Measurements from ENCODE around the gene PRCC.

PRCC gene

DNA sequence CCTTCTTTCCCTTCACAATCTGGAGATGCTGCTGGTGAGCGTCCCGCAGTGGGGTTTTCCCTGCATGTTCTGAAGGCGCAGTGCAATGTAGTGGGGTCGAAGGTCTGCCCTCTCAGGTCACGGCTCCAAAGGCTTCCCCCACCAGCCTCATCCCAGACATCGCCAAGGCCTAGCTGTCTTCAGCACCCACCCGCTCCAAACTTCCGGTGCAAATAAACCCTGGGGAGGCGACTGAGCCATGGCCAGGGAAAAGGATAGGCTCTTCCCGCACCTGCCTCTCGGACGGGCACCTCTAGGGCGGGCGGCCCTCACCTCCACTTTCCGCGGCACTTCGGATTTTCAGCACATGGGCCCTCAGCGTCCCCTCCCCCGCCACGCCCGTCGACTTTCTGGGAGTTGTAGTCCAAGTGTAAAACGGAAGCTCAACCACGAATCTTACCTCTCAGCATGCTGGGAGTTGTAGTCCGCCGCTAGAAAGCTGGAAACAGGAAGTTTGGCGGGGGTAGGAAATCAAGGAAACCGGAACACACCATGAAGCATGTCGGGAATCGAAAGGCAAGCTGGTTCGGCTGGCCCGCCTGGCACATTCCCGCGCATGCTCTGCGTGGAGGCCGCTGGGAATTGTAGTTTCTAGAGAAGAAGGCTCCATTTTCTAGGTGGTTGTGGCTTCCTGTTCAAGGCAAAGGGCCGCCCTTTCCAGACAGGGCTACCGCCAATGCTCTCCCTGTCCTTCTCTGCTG lies 26.4 kb upstream of the PRCC start, which contains the start of gene MRPL24:
Gene MRPL24 (minus strand): TSS at position 348 of the 740 bp plus-strand sequence. CDS start 2,384 bp downstream, outside the sequence.
- peak within 1 kb of the TSS; percentile 98 for H3K4me3 Mint-ChIP-seq
- peak within 1 kb of the TSS; percentile 92 for H3K27ac Mint-ChIP-seq
- peaks cover 51% of the 10 kb centered on the region for H3K4me1 Mint-ChIP-seq (ENCODE audit: low read depth)
- no peaks in the 10 kb centered on the region for H3K27me3 Mint-ChIP-seq
- no peaks in the 10 kb centered on the region for H3K9me3 Mint-ChIP-seq
- H3K36me3 Mint-ChIP-seq (ENCODE audit: low read depth): peaks cover 84% of the 10 kb centered on the region
- intact Hi-C loops (cut with micrococcal nuclease): loop anchor here (1.0 kb wide), 3 partner anchors 10 to 26 kb away; partner anchors contain the start of genes HDGF, ISG20L2, METTL25B and PRCC

DNA sequence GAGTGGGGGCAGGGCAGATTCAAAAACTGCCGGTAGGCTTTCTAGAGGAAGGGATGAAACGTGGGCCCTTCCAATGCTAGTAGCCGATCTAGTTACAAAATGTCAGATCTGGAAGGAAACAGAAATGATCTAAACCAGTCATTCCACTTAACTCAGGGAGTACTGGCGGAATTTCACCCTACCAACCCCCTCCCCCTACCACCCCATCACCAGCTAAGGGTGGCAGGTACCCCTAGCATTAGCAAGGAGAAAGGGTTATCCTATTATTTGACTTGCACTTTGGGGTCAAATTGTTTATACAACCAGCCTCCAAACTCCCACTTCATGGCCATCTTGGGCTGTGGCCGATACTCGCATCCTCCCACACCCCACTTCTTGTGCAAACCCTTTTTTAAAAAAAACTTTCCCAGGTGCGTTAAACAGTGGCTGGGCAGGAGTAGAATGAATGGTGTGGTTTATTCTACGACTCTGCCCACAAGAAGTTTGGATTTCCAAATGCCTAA lies 25.8 kb upstream of the PRCC start:
- H3K27ac Mint-ChIP-seq: peak overlapping the region; percentile 92
- H3K4me1 Mint-ChIP-seq (ENCODE audit: low read depth): peaks cover 57% of the 10 kb centered on the region
- intact Hi-C loops (cut with micrococcal nuclease): loop anchor here (1.0 kb wide), 3 partner anchors 10 to 26 kb away; partner anchors contain the start of genes HDGF, ISG20L2, METTL25B and PRCC
- no peaks in the 10 kb centered on the region for H3K9me3 Mint-ChIP-seq
- no peaks in the 10 kb centered on the region for H3K27me3 Mint-ChIP-seq
- peak overlapping the region; percentile 98 for H3K4me3 Mint-ChIP-seq
- H3K36me3 Mint-ChIP-seq (ENCODE audit: low read depth): peaks cover 84% of the 10 kb centered on the region

DNA sequence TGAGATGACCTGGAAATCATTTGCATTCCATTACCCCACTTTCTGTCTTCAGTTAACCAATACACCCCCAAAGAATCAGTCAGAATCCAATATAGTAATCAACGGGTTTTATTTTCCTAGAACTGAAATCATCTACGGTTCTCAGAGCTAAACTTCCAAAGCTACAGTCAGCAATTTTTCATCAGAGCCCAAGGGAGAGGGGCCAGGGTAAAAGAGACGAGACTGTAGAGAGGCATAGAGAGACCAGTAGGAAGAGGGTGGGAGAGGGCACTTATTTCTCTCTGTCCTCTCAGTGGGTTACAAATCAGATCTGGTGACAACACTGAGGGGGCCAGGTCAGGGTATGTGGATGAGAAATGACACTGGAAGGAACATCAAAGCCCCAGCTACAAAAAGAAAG lies 25.3 kb upstream of the PRCC start:
- intact Hi-C loops (cut with micrococcal nuclease): no loop called here
- peaks cover 62% of the 10 kb centered on the region for H3K4me1 Mint-ChIP-seq (ENCODE audit: low read depth)
- peaks cover 81% of the 10 kb centered on the region for H3K36me3 Mint-ChIP-seq (ENCODE audit: low read depth)

DNA sequence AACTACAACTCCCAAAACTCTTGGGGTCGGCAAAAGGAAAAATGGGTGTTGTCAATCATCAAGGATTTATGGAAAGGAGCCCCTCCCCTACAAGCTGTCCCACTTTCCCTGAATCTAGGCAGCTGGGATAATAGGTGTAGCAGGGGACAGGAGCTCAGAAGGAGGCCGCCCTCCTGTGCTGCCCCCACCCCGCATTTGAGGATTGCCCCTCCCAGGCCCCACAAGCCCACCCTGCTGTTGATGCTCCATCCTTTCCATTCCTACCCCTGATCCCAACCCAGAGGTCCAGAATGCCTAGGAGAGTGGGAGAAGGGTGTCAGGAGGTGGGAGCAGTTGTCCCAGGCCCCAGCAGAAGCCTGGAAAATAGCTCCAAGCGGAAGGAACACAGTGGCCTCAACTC lies 24.5 kb upstream of the PRCC start:
- Mint-ChIP-seq H3K27ac (peak overlapping the region; percentile 92), H3K27me3 (no peaks in the 10 kb centered on the region), H3K36me3 (ENCODE audit: low read depth) (peaks cover 79% of the 10 kb centered on the region), H3K4me1 (ENCODE audit: low read depth) (peaks cover 68% of the 10 kb centered on the region), H3K4me3 (no peak overlapping the region), H3K9me3 (no peaks in the 10 kb centered on the region)
- intact Hi-C loops (cut with micrococcal nuclease): no loop called here

More for the DNA sequence above, 25.3 kb upstream of the PRCC start:
- Mint-ChIP-seq H3K27ac (peak overlapping the region; percentile 92), H3K27me3 (no peaks in the 10 kb centered on the region), H3K9me3 (no peaks in the 10 kb centered on the region), H3K4me3 (no peak overlapping the region)

DNA sequence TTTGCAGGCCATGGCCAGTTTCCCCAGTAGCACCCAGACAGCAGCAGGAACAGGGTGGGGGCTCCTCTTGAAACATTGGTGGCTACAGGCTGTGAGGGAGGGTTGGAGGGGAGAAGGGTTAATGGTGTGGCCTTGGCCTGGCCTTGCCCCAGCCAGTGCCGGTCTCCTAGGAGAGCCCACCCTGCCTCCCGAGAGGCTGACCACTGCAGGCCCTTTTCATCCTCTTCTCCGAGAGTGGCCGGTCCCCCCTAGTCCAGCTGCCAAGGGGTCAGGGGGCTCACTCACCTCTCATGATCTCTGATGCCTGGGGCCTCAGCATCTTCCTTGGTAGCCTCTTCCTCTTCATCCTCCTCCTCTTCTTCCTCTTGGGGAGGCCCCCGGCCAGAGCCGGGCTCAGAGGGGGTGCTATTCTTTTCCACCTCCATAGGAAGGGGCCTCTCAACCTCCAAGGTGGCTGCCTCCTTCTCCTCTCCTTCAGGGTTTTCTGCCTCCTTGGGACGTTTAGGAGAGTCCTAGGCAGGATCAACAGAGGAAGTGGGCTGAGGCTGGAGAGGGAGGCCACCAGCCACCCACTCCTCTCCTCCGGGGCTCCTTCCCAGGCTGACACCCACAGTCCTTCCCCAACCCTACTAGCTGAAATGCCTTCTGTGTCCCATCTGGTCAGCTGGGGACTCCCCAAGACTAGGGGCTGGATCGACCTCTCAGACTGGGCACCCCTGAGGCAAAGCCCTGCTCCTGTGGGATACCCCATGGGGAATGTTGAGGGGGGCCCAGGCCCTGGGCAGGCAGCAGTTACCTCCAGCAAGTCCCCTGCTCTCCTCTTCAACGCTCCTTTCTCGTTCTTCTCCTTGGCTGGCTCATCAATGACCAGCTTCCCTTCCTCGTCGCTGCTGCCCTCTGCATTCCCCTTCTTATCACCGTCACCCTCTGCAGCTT lies 23.7 kb upstream of the PRCC start:
- H3K4me1 Mint-ChIP-seq (ENCODE audit: low read depth): peaks cover 76% of the 10 kb centered on the region
- intact Hi-C loops (cut with micrococcal nuclease): no loop called here
- H3K27ac Mint-ChIP-seq: peak overlapping the region; percentile 92
- H3K27me3 Mint-ChIP-seq: no peaks in the 10 kb centered on the region
- H3K36me3 Mint-ChIP-seq (ENCODE audit: low read depth): peaks cover 75% of the 10 kb centered on the region
- peak overlapping the region; percentile 14 for H3K4me3 Mint-ChIP-seq
- no peaks in the 10 kb centered on the region for H3K9me3 Mint-ChIP-seq

DNA sequence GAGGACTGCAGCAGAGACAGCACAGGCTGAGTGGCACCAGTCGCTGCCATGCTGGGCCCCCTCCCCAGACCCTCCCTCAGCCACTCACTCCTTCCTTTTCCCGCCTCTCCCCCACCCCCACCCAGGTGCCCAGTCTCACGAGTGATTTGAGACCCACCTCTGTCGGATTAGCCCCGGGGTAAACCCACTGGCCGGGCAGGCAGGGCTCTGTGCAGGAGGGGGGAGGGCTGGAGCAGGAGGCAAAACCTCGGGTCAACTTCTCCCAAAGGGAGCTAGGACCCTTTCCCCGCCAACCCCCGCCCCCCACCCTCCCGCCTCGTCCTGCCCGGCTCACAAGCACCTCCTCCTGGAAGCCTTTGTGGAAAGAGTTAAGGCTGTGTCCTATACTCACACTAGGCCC lies 23.0 kb upstream of the PRCC start:
- no peaks in the 10 kb centered on the region for H3K9me3 Mint-ChIP-seq
- peak overlapping the region; percentile 92 for H3K27ac Mint-ChIP-seq
- no peak overlapping the region for H3K4me3 Mint-ChIP-seq
- peaks cover 78% of the 10 kb centered on the region for H3K4me1 Mint-ChIP-seq (ENCODE audit: low read depth)
- no peaks in the 10 kb centered on the region for H3K27me3 Mint-ChIP-seq
- intact Hi-C loops (cut with micrococcal nuclease): no loop called here
- peaks cover 79% of the 10 kb centered on the region for H3K36me3 Mint-ChIP-seq (ENCODE audit: low read depth)

DNA sequence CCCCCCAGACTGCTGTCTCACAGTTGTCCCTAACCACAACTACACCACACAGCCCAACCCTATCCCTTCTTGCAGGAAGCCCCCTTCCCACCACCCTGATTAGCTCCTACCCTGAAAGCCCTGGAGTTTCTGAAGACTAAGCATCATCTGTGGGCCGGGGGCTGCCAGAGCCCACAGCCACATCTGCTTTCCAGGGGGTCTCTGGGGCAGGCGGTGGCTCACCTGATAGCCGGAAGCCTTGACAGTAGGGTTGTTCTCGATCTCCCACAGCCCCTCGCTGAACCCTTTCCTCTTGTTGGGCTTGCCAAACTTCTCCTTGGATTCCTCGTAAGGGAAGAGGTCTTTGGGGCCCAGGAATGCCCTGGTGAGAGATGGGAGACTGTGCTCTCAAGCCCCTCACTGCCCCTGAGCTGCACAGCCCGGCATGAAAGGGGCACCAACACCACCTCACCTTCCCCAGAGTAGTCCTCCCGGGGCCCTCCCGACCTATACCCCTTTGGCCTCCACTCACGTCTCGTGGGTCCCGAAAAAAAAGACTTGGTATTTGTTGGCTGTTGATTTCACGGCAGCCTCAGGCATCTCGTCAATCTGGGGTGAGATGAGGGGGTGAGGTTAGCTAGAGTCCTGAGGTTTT lies 22.4 kb upstream of the PRCC start:
- H3K27ac Mint-ChIP-seq: peak overlapping the region; percentile 92
- no peaks in the 10 kb centered on the region for H3K9me3 Mint-ChIP-seq
- intact Hi-C loops (cut with micrococcal nuclease): no loop called here
- H3K4me1 Mint-ChIP-seq (ENCODE audit: low read depth): peaks cover 83% of the 10 kb centered on the region
- no peaks in the 10 kb centered on the region for H3K27me3 Mint-ChIP-seq
- peaks cover 85% of the 10 kb centered on the region for H3K36me3 Mint-ChIP-seq (ENCODE audit: low read depth)
- no peak overlapping the region for H3K4me3 Mint-ChIP-seq

DNA sequence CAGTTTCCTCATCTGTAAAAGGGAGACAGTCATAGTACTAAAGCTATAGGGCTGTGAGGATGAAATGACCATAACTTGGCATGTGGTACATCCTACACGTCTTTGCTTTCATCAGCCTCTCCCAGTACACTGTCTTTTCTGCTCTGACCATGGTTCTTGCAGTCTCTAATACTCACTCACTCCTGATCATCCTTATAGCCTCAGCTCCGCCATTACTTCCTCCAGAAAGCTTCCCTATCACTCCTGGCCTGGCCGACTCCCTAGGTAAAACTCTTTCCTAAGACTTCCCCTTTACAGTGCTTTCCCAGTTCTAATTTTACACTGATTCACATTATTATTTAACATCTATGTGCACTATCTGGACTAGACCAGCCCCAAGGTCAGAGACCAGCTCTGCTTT lies 21.5 kb upstream of the PRCC start:
- Mint-ChIP-seq H3K27ac (peak overlapping the region; percentile 92), H3K27me3 (no peaks in the 10 kb centered on the region), H3K9me3 (no peaks in the 10 kb centered on the region), H3K4me1 (ENCODE audit: low read depth) (peaks cover 89% of the 10 kb centered on the region), H3K36me3 (ENCODE audit: low read depth) (peaks cover 88% of the 10 kb centered on the region), H3K4me3 (peak overlapping the region; percentile 21)
- intact Hi-C loops (cut with micrococcal nuclease): no loop called here

DNA sequence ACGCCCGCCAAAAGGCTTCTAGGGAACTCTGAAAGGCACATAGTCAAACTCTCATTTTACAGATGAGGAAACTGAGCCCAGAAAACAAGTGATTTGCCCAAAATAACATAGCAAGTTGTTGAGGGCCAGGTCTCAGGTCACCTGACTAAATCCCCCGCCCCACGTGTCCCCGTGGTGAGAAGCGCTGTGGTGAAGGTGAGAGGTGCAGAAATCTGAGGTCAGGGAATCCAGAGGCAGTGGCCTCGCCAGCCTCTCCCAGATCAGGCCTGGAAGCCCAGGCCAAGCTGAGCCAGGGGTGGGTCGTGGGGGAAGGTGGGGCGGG lies 21.0 kb upstream of the PRCC start:
- Mint-ChIP-seq H3K36me3 (ENCODE audit: low read depth) (peaks cover 87% of the 10 kb centered on the region), H3K4me1 (ENCODE audit: low read depth) (peaks cover 86% of the 10 kb centered on the region)

DNA sequence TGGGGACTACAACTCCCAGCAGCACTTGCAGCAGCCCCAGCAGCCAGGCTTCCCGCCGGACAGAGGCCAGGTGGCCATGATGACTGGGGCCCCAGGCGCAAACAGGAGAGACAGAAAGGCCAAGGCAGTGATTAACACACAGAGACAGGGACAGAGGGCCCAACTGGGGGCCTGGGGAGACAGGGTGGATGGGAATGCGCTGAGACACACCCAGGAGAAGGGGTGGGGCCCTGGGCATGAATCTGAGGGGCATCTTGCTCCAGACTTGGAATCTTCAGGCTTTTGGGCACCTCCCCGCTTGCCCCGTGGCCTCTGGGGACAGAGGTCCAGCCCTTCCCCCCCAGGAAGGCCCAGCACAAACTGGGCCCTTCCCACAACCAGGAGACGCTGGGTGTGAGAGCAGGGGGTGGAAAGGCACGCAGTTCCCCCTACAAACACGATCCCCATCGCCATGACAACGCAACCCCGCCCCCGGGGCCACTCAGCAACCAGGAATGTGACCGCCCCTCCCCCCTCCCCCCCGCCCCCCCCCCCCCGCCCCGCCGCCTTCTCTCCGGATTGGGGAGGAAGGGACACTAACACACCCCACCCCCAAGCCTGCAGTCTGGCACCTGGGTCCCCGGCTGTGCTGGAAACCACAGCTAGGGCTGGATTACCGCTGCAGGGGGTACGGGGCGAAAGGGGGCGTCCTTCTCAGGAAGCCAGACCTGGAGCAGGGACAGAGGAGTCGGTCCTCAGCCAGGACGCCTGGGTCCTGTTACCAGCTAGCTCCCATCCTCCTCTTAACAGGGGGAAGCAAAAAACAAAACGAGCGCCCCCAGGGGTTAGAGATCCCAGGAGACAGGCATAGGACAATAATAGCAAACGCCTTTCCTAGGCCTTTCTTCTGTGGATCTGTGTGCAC lies 20.4 kb upstream of the PRCC start:
- peak overlapping the region; percentile 90 for H3K4me3 Mint-ChIP-seq
- H3K9me3 Mint-ChIP-seq: no peaks in the 10 kb centered on the region
- intact Hi-C loops (cut with micrococcal nuclease): no loop called here
- H3K27me3 Mint-ChIP-seq: no peaks in the 10 kb centered on the region
- peak overlapping the region; percentile 92 for H3K27ac Mint-ChIP-seq
- peaks cover 80% of the 10 kb centered on the region for H3K4me1 Mint-ChIP-seq (ENCODE audit: low read depth)
- H3K36me3 Mint-ChIP-seq (ENCODE audit: low read depth): peaks cover 84% of the 10 kb centered on the region

More for the DNA sequence above, 21.0 kb upstream of the PRCC start:
- H3K27me3 Mint-ChIP-seq: no peaks in the 10 kb centered on the region
- intact Hi-C loops (cut with micrococcal nuclease): no loop called here
- peak overlapping the region; percentile 92 for H3K27ac Mint-ChIP-seq
- peak overlapping the region; percentile 90 for H3K4me3 Mint-ChIP-seq
- no peaks in the 10 kb centered on the region for H3K9me3 Mint-ChIP-seq

DNA sequence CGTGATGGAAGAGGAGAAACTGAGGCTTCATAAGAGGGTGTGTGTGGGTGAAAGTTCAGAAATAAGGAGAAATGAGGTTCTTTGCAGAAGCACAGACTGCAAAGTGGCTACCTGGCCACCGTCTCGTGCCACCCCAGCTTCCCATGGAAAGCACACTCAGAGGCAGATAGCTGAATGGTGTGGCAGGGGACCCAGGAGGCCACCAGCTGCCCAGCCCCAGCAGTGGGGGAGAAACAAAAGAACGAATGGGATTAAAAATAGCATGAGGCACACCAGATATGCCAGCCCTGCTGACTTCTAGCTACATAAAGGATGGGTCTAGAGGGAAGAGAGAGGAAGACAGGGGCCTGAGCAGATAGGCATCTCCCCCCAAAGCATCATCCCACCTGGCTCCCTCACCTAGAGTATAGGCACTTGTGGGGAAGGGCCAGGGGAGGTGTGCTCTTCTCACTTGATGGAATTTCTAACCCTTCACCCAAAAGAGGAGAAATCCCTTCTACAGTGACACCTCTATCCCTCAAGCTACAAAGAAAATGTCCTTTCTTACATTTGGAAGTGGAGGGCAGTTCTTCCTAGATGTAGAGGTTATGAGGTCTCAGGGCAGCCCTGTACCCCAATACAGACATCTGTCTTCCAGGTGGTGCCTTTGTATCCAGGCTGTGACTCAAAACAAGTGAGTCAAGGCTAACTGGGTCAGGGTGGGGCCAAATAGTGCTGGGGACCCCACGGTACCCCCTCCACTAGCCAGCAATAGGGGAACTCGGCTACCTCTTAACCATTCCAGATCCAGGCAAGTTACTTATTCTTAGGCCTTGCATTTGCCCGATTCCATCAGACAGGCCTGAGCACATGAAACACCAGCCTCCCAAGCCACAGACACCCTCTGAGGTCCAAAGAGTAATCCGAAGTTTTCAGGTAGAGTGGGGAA lies 19.3 kb upstream of the PRCC start:
- H3K4me3 Mint-ChIP-seq: peak overlapping the region; percentile 90
- no peaks in the 10 kb centered on the region for H3K9me3 Mint-ChIP-seq
- intact Hi-C loops (cut with micrococcal nuclease): no loop called here
- H3K4me1 Mint-ChIP-seq (ENCODE audit: low read depth): peaks cover 78% of the 10 kb centered on the region
- peaks cover 77% of the 10 kb centered on the region for H3K36me3 Mint-ChIP-seq (ENCODE audit: low read depth)
- peak overlapping the region; percentile 92 for H3K27ac Mint-ChIP-seq
- H3K27me3 Mint-ChIP-seq: no peaks in the 10 kb centered on the region

All from dendritic cell treated with granulocyte-macrophage colony-stimulating factor and Interleukin-4, amounts not matched to agents 40 ng/mL and 50 ng/mL, for 4 days (primary cell).